Measurements from ENCODE around the gene BIRC7. TPM values are rescaled to one million over a fixed set of nuclear protein-coding genes. Genes with fewer than 3 reads are reported as not detected.

Gene BIRC7
- total and polyA plus RNA-seq, 2 donors (not counting 3 experiments of a cell fraction or from before 2014, with no cell fraction given): not detected

DNA sequence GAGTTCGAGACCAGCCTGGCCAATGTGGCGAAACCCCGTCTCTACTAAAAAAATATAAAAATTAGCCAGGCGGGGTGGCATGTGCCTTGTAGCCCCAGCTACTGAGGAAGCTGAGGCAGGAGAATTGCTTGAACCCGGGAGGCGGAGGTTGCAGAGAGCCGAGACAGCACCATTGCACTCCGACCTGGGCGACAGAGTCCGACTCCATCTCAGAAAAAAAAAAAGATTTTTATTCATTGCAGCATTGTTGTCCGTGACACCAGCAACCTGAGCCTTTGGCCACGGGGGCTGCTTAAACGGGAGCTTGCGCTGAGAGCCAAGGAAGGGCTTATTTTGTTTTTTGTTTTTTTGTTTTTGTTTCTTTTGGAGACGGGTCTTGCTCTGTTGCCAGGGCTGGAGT is 44.2 kb downstream of the BIRC7 start:
- dilution Hi-C loops (cut with MboI; ENCODE audit: extremely low pct_ligation_motif_present, low sequenced_read_pairs): no loop called here
- Histone ChIP-seq H3K79me2 (ENCODE audit: control insufficient read depth, insufficient read depth, low read length) (peaks cover 26% of the 10 kb centered on the region), H3K27me3 (ENCODE audit: control insufficient read depth in 2 of 2, insufficient read depth in 2 of 2, low read length in 2 of 2) (no peaks in the 10 kb centered on the region), H4K20me1 (replicated peaks; ENCODE audit: control insufficient read depth, extremely low read depth, insufficient read depth, low read length) (no peaks in the 10 kb centered on the region), H3K36me3 (ENCODE audit: control insufficient read depth in 2 of 2, extremely low read depth in 1 of 2, insufficient read depth in 2 of 2, low read length in 2 of 2) (peaks cover 2 to 63% of the 10 kb centered on the region in 2 experiments), H3K4me3 (replicated peaks in 1 of 3; ENCODE audit: insufficient read depth in 1 of 3, low read depth in 1 of 3, low read length in 3 of 3) (no peak overlapping the region), H3K9me1 (replicated peaks; ENCODE audit: control insufficient read depth, extremely low read depth, insufficient read depth, low read length) (no peaks in the 10 kb centered on the region), H3K9me3 (replicated peaks; ENCODE audit: control insufficient read depth, insufficient read depth, low read length) (no peaks in the 10 kb centered on the region), H3K27ac (ENCODE audit: insufficient read depth, low read depth, low read length) (no peak overlapping the region), H3K4me1 (ENCODE audit: control insufficient read depth, extremely low read depth, insufficient read depth, low read length) (no peaks in the 10 kb centered on the region), H3K4me2 (ENCODE audit: insufficient read depth, low read length) (no peak overlapping the region), H3K9ac (replicated peaks; ENCODE audit: extremely low read depth, insufficient read depth, low read length) (no peak overlapping the region), H2AFZ (ENCODE audit: low read depth, low read length) (no peak overlapping the region)
- FAIRE-seq (no peak), DNase-seq (ENCODE audit: low read depth, low spot score) (no peak)
- TF ChIP-seq EZH2 (IDR thresholded peaks at IDR 0.05; ENCODE audit: borderline replicate concordance, low read depth, low read length, severe bottlenecking) (no peak), FOS (IDR thresholded peaks at IDR 0.05; ENCODE audit: borderline replicate concordance, insufficient read depth, low read length) (no peak), GATA2 (IDR thresholded peaks at IDR 0.05; ENCODE audit: insufficient read depth, insufficient read length, low read depth, low read length) (no peak), MYC (IDR thresholded peaks at IDR 0.05; ENCODE audit: low read depth, low read length) (no peak), JUN (IDR thresholded peaks at IDR 0.05; ENCODE audit: borderline replicate concordance, insufficient read depth, insufficient read length, low read depth) (no peak), POLR2A (IDR thresholded peaks at IDR 0.05; ENCODE audit: low read depth, low read length) (no peak), POLR2AphosphoS5 (IDR thresholded peaks at IDR 0.05; ENCODE audit: insufficient read depth, low read depth, low read length) (no peak)
- TF ChIP-seq, protein P1, sequence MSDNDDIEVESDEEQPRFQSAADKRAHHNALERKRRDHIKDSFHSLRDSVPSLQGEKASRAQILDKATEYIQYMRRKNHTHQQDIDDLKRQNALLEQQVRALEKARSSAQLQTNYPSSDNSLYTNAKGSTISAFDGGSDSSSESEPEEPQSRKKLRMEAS (IDR thresholded peaks at IDR 0.05; ENCODE audit: insufficient read depth, insufficient read length): no peak
- TF ChIP-seq, protein P2, sequence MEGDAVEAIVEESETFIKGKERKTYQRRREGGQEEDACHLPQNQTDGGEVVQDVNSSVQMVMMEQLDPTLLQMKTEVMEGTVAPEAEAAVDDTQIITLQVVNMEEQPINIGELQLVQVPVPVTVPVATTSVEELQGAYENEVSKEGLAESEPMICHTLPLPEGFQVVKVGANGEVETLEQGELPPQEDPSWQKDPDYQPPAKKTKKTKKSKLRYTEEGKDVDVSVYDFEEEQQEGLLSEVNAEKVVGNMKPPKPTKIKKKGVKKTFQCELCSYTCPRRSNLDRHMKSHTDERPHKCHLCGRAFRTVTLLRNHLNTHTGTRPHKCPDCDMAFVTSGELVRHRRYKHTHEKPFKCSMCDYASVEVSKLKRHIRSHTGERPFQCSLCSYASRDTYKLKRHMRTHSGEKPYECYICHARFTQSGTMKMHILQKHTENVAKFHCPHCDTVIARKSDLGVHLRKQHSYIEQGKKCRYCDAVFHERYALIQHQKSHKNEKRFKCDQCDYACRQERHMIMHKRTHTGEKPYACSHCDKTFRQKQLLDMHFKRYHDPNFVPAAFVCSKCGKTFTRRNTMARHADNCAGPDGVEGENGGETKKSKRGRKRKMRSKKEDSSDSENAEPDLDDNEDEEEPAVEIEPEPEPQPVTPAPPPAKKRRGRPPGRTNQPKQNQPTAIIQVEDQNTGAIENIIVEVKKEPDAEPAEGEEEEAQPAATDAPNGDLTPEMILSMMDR (IDR thresholded peaks at IDR 0.05; ENCODE audit: extremely low read depth in 1 of 2, insufficient read depth in 1 of 2, low read depth in 1 of 2, low read length in 2 of 2): no peak
- BruUV-seq (replicated peaks): no TSS peak
- CTCF ChIA-PET: interaction anchor here (3.2 kb wide), 2 partner anchors 29 to 56 kb away, joined by 13 to 22 read pairs; no protein-coding TSS in a partner anchor
- intact Hi-C loops (cut with micrococcal nuclease): no loop called here
- POLR2A ChIA-PET: no interaction called here

All from endothelial cell of umbilical vein (primary cell).